Neural cell (in vitro differentiated cells): ENCODE measurements around the gene GZMA.

Source experiments
- EP300 ChIP-seq: fragments of 450-650 bp; conservative IDR thresholded peaks from 2 replicates; pipeline ENCODE4 v1.6.1; 2014; ENCODE audit warnings: antibody characterized with exemption, mild to moderate bottlenecking, moderate library complexity; ENCODE audit not compliant: poor library complexity, severe bottlenecking
- EZH2 ChIP-seq: fragments of 200-600, 300-800 bp; shearing (Covaris generic), sonication (generic); IDR thresholded peaks from 2 replicates; pipeline ENCODE4 v1.6.1; 2014; ENCODE audit warnings: antibody characterized with exemption, low read length, borderline replicate concordance, mild to moderate bottlenecking; ENCODE audit not compliant: insufficient read depth, poor library complexity, severe bottlenecking
- TF ChIP-seq, protein P1 (sequence below): fragments of 450-650 bp; IDR thresholded peaks from 2 replicates; pipeline ENCODE4 v1.5.1; 2014; ENCODE audit warnings: antibody characterized with exemption, mild to moderate bottlenecking, moderate library complexity; ENCODE audit not compliant: poor library complexity, severe bottlenecking
- TF ChIP-seq, protein P2 (sequence below): IDR thresholded peaks from 2 replicates; pipeline ENCODE4 v1.6.1; 2012; ENCODE audit warnings: borderline replicate concordance

DNA sequence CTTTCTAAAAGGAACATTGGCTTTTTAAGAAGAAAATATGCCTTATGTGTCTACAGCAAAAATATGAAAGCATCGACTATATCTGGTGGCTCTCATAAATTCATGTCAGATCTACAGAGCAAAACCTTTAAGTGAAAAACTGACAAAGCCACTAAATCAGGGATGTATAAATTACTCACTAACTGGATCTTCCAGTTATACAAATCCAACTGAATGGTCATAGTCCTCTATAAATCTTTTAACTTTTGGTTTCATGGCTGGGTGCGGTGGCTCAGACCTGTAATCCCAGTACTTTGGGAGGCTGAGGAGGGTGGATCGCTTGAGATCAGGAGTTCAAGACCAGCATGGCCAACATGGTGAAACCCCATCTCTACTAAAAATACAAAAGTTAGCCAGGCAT is 29.2 kb upstream of the GZMA start:
- TF ChIP-seq, protein P1, sequence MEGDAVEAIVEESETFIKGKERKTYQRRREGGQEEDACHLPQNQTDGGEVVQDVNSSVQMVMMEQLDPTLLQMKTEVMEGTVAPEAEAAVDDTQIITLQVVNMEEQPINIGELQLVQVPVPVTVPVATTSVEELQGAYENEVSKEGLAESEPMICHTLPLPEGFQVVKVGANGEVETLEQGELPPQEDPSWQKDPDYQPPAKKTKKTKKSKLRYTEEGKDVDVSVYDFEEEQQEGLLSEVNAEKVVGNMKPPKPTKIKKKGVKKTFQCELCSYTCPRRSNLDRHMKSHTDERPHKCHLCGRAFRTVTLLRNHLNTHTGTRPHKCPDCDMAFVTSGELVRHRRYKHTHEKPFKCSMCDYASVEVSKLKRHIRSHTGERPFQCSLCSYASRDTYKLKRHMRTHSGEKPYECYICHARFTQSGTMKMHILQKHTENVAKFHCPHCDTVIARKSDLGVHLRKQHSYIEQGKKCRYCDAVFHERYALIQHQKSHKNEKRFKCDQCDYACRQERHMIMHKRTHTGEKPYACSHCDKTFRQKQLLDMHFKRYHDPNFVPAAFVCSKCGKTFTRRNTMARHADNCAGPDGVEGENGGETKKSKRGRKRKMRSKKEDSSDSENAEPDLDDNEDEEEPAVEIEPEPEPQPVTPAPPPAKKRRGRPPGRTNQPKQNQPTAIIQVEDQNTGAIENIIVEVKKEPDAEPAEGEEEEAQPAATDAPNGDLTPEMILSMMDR: no peak
- TF ChIP-seq EP300: no peak
- TF ChIP-seq EZH2: no peak
- TF ChIP-seq, protein P2, sequence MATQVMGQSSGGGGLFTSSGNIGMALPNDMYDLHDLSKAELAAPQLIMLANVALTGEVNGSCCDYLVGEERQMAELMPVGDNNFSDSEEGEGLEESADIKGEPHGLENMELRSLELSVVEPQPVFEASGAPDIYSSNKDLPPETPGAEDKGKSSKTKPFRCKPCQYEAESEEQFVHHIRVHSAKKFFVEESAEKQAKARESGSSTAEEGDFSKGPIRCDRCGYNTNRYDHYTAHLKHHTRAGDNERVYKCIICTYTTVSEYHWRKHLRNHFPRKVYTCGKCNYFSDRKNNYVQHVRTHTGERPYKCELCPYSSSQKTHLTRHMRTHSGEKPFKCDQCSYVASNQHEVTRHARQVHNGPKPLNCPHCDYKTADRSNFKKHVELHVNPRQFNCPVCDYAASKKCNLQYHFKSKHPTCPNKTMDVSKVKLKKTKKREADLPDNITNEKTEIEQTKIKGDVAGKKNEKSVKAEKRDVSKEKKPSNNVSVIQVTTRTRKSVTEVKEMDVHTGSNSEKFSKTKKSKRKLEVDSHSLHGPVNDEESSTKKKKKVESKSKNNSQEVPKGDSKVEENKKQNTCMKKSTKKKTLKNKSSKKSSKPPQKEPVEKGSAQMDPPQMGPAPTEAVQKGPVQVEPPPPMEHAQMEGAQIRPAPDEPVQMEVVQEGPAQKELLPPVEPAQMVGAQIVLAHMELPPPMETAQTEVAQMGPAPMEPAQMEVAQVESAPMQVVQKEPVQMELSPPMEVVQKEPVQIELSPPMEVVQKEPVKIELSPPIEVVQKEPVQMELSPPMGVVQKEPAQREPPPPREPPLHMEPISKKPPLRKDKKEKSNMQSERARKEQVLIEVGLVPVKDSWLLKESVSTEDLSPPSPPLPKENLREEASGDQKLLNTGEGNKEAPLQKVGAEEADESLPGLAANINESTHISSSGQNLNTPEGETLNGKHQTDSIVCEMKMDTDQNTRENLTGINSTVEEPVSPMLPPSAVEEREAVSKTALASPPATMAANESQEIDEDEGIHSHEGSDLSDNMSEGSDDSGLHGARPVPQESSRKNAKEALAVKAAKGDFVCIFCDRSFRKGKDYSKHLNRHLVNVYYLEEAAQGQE: no peak
